Stimulated activated CD4-positive, alpha-beta T cell treated with anti-CD3 and anti-CD28 coated beads, Interleukin-4, amount 100 ng/mL, for 1 hour (primary cell): ENCODE results near the gene ADD1.

Experiments
- DNase-seq: peaks from one replicate; pipeline ENCODE4 v3.0.0-alpha.2; 2020

Gene ADD1

GRCh38 chr4:2843263-2843940 lies at the start of gene ADD1:
Gene ADD1 (plus strand): TSS chr4:2843844. CDS start chr4:2875916, 32,072 bp downstream.
- peak; percentile 90 for DNase-seq

GRCh38 chr4:2794486-2795299 lies 49.0 kb upstream of the ADD1 start:
- DNase-seq, result no peak

- DNase-seq, result no peak
These were observed 48.2 kb upstream of the ADD1 start for GRCh38 chr4:2795300-2795892.

GRCh38 chr4:2795893-2796848 lies 47.5 kb upstream of the ADD1 start:
- DNase-seq, result no peak

- DNase-seq, result no peak
These were observed 46.6 kb upstream of the ADD1 start for GRCh38 chr4:2796849-2797544.

GRCh38 chr4:2797545-2798305 lies 45.9 kb upstream of the ADD1 start:
- DNase-seq, result peak; percentile 58

- peak; percentile 49 for DNase-seq
These were observed 45.0 kb upstream of the ADD1 start for GRCh38 chr4:2798399-2799223.

- no peak for DNase-seq
These were observed 44.3 kb upstream of the ADD1 start for GRCh38 chr4:2799224-2799911.

- DNase-seq, result no peak
These were observed 43.5 kb upstream of the ADD1 start for GRCh38 chr4:2799971-2800690.

- no peak for DNase-seq
These were observed 42.7 kb upstream of the ADD1 start for GRCh38 chr4:2800691-2801596.

GRCh38 chr4:2802618-2803531 lies 40.8 kb upstream of the ADD1 start:
- peak; percentile 1 for DNase-seq

- DNase-seq, result peak; percentile 1
These were observed 39.8 kb upstream of the ADD1 start for GRCh38 chr4:2803624-2804448.

GRCh38 chr4:2804449-2804972 lies 39.1 kb upstream of the ADD1 start:
- no peak for DNase-seq

GRCh38 chr4:2804973-2805501 lies 38.6 kb upstream of the ADD1 start:
- DNase-seq, result no peak

GRCh38 chr4:2805712-2806389 lies 37.8 kb upstream of the ADD1 start:
- DNase-seq, result no peak
